Mammary epithelial cell (primary cell): Measurements from ENCODE around the gene ACY1.

Source experiments
- EZH2 ChIP-seq: IDR thresholded peaks from 2 replicates; pipeline ENCODE4 v1.6.1; 2012; ENCODE audit warnings: low read length, inconsistent platforms, borderline replicate concordance
- TF ChIP-seq, protein P1 (sequence below), 2 donors: IDR thresholded peaks in 1 of 2; conservative IDR thresholded peaks in 1 of 2; 2 replicates each; pipeline ENCODE4 v1.5.1; 2011 to 2012; ENCODE audit warnings: inconsistent platforms in 2 of 2, low read length in 2 of 2, mild to moderate bottlenecking in 2 of 2, control low read depth in 1 of 2, low read depth in 1 of 2; ENCODE audit not compliant: insufficient read depth in 1 of 2; ENCODE audit errors: extremely low read depth in 1 of 2

- TF ChIP-seq, protein P1, sequence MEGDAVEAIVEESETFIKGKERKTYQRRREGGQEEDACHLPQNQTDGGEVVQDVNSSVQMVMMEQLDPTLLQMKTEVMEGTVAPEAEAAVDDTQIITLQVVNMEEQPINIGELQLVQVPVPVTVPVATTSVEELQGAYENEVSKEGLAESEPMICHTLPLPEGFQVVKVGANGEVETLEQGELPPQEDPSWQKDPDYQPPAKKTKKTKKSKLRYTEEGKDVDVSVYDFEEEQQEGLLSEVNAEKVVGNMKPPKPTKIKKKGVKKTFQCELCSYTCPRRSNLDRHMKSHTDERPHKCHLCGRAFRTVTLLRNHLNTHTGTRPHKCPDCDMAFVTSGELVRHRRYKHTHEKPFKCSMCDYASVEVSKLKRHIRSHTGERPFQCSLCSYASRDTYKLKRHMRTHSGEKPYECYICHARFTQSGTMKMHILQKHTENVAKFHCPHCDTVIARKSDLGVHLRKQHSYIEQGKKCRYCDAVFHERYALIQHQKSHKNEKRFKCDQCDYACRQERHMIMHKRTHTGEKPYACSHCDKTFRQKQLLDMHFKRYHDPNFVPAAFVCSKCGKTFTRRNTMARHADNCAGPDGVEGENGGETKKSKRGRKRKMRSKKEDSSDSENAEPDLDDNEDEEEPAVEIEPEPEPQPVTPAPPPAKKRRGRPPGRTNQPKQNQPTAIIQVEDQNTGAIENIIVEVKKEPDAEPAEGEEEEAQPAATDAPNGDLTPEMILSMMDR (conservative IDR thresholded peaks at IDR 0.05 in 1 of 2, IDR thresholded peaks at IDR 0.05 in 1 of 2; ENCODE audit: extremely low read depth in 1 of 2, insufficient read depth in 1 of 2, low read depth in 1 of 2, low read length in 2 of 2) = no peak
- no peak for TF ChIP-seq EZH2
Observed at GRCh38 chr3:51935886-51936755, 47.2 kb upstream of the ACY1 start.
